C4-2B (cell line): ENCODE results near the gene SLC13A5.

ENCODE experiments used
- CTCF ChIP-seq: fragments of 450-650 bp; conservative IDR thresholded peaks from 2 replicates; pipeline ENCODE4 v1.5.1; 2017; ENCODE audit warnings: mild to moderate bottlenecking
- ZFX ChIP-seq: fragments of 450-650 bp; IDR thresholded peaks from 2 replicates; pipeline ENCODE4 v1.6.1; 2017

DNA sequence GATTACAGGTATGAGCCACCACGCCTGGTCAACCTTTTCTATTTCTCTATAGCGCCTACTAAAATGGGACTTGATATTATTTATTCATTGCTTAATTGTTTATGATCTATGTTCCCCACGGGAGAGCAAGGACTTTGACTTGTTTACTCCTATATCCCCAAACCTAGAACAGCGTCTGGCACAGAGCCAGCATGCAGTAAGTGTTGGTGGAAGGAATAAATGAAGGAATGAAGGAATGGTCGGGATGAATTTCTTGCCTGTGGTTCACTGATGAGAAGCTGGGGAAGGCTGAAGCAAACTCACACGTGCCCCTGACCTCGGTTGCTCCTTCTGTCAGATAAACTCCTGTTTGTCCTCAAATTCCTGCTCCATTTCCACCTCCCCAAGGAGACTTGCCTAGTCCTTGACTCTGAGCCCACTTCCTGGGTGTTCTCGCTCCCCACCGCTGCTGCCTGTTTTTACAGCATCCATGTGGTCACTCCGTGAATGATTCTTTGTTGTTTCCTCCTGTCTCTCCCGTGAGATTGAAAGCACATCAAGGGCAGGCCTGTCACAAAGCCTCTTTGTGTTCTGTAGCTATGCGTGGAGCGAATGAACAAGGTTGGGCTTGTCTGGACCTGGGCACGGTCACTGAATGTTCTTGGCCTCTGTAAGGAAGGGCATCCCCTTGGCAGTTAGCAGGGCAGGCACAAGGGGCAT lies 44.3 kb downstream of the SLC13A5 start:
- TF ChIP-seq CTCF (no peak), ZFX (no peak)
